ENCODE measurements around the gene ZDHHC23.
A peak's percentile ranks its signal among the peaks of the same experiment; 100 is the strongest.

ZDHHC23 gene, protein sequence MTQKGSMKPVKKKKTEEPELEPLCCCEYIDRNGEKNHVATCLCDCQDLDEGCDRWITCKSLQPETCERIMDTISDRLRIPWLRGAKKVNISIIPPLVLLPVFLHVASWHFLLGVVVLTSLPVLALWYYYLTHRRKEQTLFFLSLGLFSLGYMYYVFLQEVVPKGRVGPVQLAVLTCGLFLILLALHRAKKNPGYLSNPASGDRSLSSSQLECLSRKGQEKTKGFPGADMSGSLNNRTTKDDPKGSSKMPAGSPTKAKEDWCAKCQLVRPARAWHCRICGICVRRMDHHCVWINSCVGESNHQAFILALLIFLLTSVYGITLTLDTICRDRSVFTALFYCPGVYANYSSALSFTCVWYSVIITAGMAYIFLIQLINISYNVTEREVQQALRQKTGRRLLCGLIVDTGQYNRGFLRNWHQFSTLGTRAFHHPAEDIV

DNA sequence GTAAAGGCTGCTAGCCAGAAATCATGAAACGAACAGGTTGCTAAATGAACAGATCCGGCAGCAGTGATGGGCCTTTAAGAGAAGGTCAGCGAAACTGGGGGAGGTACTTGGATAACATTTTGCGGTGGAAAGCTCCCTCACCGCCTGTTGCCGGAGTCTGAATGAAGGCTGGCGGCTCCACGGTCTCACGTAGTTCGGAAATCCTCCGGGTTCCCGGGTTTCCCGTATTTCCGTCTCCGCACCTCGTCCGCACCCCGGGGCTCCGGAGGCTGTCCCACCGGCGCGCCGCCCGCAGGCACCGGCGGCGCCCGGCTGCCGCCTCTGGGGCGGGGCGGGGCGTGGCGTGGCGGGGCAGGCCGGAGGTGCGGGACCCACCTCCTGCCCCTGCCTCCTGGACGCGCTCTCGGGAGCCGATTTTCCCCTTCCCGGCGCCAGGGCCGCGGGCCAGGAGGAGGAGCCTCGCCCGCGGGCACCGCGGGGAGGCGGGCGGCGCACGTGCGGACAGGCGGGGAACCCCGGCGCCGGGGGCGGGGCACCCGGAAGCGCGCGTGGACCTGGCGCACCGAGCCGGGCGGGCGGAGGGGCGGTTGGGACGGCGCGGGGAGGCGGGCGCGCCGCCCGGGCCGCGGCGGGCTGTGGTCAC, at the start of gene ZDHHC23:
Gene ZDHHC23, plus strand, starts transcription at position 642 of the 643 bp plus-strand sequence. CDS start 790 bp downstream, outside the sequence.
- DNase-seq = peak; percentile 77

DNA sequence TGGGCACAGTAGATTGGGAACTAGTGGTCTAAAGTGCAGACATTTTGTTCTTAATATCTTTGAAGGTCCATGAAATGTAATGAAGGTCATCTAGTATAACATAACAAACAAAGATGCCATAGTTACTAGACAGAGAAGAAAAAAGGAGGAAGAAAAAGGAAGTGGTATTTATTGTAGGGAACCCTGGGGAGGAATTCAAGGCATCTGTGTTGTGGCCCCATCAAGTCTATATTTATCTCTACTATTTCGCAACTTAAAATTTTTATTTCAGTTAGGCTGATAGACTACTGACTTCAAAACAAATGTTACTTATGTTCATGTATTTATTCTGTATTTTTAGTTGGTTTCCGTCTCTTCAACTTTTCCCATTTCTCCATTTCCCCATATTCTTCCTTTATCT, 48.9 kb upstream of the ZDHHC23 start:
- DNase-seq = no peak

DNA sequence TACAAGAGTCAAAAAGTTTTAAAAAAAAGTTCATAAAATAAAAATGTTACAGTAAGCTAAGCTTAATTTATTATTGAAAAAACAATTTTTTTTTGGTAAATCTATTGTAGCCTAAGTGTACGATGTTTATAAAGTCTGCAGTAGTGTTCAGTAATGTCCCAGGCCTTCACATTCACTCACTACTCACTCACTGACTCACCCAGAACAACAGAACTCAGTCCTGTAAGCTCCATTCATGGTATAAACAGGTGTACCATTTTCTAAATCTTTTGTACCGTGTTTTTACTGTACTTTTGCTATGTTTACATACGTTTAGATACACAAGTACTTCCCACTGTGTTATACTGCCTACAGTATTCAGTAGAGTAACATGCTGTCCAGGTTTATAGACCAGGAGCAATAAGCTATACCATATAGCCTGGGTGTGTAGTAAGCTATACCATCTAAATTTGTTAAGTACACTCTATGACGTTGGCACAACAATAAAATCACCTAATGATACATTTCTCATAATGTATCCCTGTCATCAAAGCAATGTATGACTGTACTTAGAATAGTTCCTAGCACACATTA, 41.2 kb upstream of the ZDHHC23 start:
- no peak for DNase-seq

DNA sequence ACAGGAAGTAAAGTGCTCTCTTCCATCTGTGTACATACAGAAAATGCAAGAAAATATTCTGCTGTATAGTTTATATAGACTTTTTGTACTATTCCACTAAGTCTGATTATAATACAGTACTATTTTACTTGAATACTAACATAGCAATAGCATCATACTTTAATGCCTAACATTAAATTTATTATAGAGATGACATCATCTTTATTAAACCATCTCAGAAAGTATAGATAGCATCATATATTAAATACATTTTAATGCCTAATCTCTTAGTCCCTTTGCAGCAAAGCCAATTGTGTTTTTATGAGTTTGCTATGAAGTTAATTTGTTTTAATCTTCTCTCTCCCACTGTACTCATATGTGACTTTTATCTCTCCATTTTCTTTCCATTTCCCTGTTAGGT, 39.7 kb upstream of the ZDHHC23 start:
- no peak for DNase-seq

DNA sequence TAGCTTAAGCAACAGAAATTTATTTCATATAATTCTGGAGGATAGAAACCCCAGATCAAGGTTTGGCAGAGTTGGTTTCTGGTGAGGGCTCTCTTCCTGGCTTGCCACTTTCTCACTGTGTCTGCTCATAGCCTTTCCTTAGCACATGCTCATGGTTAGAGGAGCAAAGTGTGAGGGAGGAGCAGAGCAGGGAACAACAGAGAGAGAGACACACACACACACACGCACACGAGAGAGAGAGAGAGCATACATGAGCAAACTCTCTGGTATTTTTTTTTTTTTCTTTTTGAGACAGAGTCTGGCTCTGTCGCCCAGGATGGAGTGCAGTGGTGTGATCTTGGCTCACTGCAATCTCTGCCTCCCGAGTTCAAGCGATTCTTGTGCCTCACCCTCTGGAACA, 36.8 kb upstream of the ZDHHC23 start:
- DNase-seq = no peak

DNA sequence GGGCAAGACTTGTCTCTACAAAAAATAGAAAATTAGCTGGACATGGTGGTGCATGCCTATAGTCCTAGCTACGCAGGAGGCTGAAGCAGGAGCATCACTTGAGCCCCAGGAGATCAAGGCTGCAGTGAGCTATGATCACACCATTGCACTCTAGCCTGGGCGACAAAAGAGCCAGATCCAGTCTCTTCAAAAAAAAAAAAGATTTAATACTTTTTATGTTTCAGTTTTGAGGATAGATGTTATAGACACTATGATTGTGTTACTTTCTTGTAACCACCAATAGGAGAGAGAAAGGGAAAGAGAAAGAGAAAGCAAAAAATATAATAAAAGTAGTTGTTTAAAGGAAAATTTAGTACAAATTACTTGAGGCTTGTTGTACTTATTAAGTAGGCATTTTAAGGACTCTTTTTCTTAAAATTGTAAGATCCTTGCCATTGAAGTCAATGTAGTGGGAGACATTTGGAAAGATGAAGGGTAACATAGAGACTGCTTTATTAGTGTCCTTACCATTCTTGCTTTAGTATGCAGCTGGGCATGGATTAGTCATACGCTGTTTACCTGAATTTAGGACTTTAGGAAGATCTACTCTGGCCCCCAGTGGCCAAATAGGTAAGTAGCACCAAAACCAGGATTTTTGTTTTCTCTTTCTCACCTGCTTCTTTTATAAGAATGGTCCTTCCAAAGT, 35.1 kb upstream of the ZDHHC23 start:
- peak; percentile 83 for DNase-seq

DNA sequence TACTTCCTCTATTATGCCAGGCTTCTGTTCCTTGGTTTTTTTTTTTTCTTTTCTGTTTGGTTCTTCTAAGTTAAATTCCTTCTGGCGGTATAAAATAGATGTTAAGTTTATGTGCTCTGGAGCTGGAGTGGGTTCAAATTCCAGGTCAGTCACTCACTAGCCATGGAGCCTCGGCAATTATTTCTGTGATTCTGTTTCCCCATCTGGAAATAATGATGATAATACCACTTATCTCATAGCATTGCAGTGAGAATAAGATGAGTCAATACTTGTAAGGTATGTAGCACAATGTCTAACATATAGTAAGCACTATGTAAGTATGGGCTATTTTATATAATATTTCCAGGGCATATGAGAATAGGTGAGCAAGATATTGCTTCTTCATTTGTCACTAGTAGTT, 33.2 kb upstream of the ZDHHC23 start:
- DNase-seq = no peak

DNA sequence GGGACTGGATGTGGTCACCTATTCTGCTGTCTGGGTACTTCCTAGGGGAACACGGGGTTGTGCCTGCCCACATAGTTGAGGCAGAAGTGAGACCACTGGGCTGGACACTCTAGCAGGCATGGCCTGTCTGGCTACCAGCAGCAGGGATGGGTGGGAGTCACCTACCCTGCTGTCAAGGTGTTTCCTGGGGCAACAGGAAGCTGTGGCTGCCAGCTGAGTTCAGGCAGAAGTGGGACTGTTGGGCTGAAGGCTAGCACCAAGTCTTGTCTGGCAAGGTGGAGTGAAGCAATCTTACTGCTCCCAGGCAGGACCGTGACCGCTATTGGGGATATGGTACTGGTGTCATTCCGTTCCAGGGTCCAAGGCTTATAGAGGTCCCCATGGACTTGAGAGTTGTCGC, 20.3 kb upstream of the ZDHHC23 start:
- DNase-seq = no peak

DNA sequence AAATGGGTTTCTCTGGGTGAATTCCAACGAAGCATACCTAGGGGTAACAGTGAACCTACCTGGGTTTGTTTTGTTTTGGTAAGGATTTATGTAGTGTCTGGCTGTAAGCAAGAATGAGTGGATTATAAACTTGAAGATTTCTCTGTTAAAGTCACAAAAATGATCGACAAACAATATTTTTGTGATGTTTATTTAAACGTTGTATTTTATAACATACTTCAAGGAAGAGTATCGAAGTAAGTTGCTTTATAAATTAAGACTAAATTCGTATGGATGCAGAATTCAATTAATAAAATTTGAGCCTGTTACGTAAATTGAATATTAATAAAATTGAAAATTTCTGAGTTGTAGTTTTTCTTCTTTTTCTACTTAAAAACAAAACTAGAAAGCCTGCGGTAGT, 982 bp upstream of the ZDHHC23 start:
- no peak for DNase-seq

DNA sequence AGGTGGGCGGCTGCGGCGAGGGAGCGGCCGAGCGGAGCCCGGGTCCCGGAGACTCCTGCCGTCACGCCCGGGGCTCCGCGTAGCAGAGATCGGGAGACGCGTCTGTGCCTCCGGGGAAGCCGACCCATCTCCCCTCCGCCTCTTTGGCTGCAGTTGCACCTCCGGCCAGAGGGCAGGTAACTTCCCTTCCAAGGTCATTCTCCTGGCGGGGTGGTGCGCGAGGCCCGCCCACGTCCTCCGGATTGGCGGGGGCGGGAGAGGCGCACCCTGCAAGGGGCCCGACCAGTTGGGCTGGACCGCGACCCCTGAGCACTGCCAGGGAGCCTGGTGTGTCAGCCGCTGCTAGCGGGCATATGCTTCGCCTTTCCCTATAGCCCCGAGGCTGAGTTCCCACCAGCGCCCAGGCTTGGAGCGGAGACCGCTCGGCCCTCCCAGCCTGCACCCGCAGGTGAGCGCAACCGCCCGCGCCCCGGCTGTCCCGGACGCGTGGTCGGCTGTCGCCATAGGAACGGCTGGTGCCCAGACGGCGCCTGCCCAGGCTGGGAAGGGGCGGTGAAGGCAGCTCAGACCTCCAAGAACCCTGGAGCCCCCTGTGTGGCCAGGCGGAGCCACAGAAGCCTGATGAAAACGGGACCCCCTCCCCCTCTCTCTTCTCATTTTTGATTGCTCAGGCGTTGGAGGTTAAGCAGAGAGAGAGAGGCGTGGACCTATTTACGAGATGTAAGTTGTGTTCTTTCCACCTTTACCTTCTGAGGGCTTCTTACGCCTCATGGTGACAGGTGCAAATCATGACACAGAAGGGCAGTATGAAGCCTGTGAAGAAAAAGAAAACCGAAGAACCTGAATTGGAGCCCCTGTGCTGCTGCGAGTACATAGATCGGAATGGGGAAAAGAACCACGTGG, 453 bp downstream of the ZDHHC23 start:
- DNase-seq = peak; percentile 71

DNA sequence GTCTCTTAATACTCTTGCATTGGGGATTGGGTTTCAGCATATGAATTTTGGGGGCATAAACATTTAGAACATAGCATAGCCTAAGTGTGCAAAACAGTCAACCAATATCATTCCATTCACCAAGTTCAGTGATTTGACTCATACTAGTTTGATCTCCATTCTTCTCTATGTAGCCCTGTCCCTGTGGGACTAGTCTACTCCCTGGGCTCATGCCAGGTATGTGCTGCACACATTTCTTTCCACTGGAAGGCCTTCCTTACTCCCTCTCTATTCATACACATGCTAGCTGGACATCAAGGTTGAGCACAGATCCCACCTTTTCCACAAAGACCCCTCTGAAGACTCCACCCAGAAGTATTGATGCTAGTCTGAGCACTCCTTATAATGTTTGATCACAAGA, 5.1 kb downstream of the ZDHHC23 start:
- no peak for DNase-seq

DNA sequence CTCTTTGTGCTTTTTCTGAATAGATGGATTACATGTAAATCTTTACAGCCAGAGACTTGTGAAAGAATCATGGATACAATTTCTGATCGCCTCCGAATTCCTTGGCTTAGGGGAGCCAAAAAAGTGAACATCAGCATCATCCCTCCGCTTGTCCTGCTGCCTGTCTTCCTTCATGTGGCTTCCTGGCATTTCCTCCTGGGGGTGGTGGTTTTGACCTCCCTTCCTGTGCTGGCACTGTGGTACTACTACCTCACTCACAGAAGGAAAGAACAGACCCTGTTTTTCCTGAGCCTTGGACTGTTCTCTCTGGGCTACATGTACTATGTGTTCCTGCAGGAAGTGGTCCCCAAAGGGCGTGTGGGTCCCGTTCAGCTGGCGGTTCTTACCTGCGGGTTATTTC, 5.9 kb downstream of the ZDHHC23 start:
- no peak for DNase-seq

DNA sequence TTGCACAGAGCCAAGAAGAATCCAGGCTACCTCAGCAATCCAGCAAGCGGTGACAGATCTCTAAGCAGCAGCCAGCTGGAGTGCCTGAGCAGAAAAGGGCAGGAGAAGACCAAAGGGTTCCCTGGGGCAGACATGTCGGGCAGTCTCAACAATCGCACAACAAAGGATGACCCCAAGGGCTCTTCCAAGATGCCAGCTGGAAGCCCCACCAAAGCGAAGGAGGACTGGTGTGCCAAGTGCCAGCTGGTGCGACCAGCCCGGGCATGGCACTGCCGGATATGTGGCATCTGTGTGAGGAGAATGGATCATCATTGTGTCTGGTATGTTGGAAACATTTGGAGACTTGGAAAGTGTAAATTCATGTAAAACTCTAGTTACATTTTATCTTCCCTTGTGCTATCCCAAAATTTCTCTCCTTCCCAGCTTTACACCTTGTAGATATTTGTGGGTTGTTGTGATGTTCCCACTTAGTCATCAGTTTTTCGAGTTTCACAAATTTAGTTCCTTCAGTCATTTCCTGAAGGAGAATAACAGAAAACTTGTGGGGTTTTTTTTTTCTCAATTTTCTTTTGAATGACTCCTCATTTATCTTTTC, 6.4 kb downstream of the ZDHHC23 start:
- DNase-seq = no peak

DNA sequence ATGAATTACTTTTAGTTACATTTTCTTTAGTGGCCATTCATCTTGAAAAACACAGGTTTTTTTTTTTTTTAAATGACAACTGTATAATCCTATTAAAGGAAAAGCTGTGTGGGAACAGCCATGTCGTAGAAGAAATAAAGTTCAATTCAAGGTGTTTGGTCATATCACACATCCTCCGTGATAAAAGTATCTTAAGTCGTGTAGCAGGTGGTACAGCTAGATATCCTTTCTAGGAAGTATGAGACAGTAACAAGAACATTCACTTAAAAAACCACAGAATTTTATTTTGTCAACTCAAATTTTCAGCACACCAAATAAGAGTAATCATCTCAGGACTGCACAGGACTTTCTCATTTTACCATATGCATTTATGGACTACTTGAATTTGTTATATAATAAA, 16.1 kb downstream of the ZDHHC23 start:
- no peak for DNase-seq

DNA sequence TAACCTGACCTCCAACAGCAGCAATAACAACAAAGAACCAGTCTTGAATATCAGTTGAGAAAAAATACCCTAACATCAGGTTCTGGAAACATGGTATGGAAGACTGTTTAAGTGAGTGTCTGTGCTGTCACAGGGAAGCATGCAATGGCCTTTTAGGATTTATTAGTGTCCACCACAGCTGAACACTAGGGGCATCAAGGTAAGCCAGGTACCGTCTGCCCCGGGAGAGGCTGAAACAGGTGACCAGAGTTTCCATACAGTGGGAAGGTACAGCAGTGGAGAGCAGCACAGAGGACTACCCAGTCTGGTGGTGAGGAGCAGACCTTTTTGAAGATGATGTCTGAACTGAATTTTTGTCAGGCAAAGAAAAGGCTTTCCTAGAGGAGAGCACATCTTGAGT, 18.4 kb downstream of the ZDHHC23 start:
- no peak for DNase-seq

DNA sequence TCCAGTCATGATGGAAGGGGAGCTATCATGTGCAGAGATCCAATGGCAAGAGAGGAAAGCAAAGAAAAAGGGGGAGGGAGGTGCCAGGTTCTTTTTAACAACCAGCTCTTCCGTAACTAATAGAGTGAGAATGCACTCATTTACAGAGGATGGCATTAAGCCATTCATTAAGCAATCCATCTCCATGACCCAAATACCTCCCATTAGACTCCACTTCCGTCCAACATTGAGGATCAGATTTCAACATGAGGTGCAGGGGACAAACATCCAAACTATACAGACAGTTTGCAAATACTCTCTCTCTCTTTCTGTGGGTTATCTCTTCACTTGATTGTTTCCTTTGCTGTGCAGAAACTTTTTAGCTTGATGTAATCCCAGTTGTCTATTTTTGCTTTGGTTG, 21.2 kb downstream of the ZDHHC23 start:
- DNase-seq = no peak

DNA sequence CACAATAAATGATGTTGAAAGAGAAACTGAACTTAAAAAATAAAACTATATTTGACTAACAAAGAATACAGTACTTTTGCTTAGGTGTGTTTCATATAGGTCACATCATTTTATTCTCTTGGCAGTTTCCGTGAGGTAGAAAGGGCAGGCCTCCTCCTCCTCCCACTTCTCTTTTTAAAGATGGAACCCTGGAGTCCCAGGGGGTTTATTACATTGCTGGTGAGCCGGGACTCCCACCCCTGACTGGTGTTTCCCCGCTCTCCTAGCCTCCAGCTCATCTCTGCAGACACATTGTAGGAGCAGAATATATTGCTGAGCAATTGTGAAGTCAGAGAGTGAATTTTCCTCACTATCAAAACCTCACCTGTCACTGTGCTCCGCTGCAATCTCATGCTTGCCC, 30.0 kb downstream of the ZDHHC23 start:
- no peak for DNase-seq

DNA sequence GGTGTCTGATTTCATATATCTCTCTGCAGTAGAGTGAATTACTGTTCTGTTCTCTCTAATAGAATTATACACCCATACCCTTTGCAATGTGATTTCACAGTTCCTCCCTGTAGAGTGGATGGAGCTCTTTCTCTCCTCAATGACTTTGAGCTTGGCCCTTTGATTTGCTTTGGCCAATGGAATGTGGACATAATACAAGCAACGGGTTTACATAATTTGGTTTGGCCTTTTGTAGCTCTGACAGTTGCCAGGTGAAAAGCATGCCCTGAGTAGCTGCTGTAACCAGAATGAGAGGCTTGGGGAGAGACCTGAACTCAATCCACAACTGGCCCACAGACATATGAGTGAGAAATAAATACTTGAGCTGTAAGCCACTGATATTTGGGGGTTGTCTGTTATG, 32.1 kb downstream of the ZDHHC23 start:
- no peak for DNase-seq

DNA sequence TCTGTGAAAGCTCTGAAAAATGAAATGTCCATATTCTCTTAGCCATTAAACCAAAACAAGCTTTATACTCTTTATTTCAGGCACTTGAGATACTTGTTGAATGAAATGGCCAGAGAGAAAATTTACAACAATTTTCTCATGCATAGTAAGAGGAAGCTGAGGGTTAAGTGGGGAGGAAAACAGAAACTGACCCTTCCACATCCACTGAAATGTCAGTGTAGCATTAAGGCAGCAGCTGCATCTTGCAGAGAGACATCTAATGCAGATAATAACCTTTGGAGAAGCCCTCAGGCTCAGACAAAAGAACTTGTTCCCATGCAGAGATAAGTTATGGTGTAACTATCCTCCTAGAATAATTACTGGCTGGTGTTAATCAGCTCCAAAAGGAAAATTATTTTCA, 34.0 kb downstream of the ZDHHC23 start:
- DNase-seq = no peak

DNA sequence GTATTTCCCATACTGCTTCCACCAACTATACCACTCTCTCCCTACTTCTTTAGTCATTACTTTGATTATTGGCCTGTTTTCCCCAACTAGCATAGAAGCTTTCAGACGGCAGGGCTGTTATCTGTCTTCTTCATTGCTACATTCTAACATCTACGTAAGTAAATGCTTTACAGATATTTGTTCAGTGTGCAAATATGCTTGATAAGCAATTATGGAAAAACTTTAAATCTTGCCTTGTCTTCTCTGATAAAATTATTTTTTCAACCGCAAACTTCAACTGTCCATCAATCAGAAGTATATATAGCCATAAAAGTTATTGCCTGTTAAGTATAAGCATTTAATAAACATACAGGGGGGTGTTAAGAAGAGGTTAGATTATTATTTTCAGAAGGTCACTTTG, 35.7 kb downstream of the ZDHHC23 start:
- no peak for DNase-seq

DNA sequence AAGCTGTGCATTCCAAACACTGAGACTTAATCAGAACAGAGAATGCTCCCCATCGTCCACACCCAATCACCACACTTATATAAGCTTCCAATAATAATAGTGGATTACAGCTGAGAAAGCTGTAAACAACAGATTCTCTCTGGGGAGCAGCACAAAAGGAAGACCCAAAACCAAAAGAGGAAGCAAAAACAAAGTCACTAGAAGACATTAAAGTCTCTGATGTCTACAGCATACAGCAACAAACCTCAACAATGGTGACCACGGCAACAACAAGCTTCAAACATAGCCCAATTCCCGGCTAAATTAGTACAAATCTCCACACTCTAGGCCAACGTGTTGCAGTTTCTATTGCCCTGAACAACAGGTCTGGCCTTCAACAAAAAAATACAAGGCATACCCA, 37.7 kb downstream of the ZDHHC23 start:
- no peak for DNase-seq

DNA sequence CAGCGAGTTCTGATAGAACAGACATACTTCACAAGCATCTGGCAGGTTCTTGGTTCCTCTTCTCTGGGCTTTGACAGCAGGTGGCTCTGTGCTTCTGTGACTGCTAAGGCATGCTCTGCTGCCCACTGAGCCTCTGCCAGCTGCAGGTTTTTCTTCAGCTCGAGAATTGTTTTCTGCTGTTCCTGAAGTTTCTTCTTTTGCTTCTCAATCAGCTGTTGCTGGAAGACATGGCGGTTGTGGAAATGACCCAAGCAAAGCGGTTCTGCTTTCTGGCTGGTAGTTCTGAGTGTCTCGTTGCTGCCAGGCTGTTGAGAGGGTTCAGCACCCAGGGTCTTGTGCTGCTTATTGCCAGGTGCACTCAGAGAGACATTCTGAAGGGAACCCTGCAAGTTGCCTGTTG, 57.7 kb downstream of the ZDHHC23 start:
- no peak for DNase-seq

Data from NCI-H82 (cell line).